K562 (cell line): ENCODE data around the gene ADIG. TPM values are rescaled to one million over a fixed set of nuclear protein-coding genes. Genes with fewer than 3 reads are reported as not detected.

ENCODE experiments used
- ARID2 ChIP-seq: fragments of 450-650 bp; IDR thresholded peaks from 2 replicates; pipeline ENCODE4 v1.6.1; 2017; ENCODE audit warnings: antibody characterized with exemption, mild to moderate bottlenecking
- CREB3 ChIP-seq: fragments of 450-650 bp; conservative IDR thresholded peaks from 2 replicates; pipeline ENCODE4 v1.6.1; 2016; ENCODE audit warnings: missing genetic modification characterization, low read depth, mild to moderate bottlenecking, missing compliant biosample characterization, moderate library complexity
- CREB5 ChIP-seq: fragments of 250-450 bp; sonication (Bioruptor Pico); IDR thresholded peaks from 2 replicates; pipeline ENCODE4 v1.5.0; 2020; ENCODE audit warnings: mild to moderate bottlenecking
- DLX4 ChIP-seq: fragments of 250-450 bp; sonication (Bioruptor Pico); IDR thresholded peaks from 2 replicates; pipeline ENCODE4 v1.6.1; 2021; ENCODE audit warnings: mild to moderate bottlenecking
- EP300 ChIP-seq: IDR thresholded peaks from 2 replicates; pipeline ENCODE4 v1.6.1; 2012; ENCODE audit warnings: low read length, improper control_type of control experiment
- ETS1 ChIP-seq: conservative IDR thresholded peaks from 2 replicates; pipeline ENCODE4 v1.6.1; 2011; ENCODE audit warnings: low read depth, mild to moderate bottlenecking, low read length; ENCODE audit not compliant: control insufficient read depth
- THRB ChIP-seq: fragments of 450-650 bp; formaldehyde crosslinking; conservative IDR thresholded peaks from 2 replicates; pipeline ENCODE4 v1.4.0; 2022; ENCODE audit warnings: mild to moderate bottlenecking, missing genetic modification characterization
- polyA plus RNA-seq, 8 experiments: library from polyadenylated mRNA; depleted of rRNA in 4 of 8; stranded (reverse) in 5 of 8; unstranded in 3 of 8; fragments of >200 nt; fragmentation: Nextera tagmentation in 2 of 8; fragmentation: Illumina TruSeq in 1 of 8; extraction: Ambion mirVana in 2 of 8; extraction: Trizol in 1 of 8; gene quantifications; 2 replicates each; pipeline versions ENCODE4 v1.2.1 to v1.2.3, GENCODE V29; 2011 to 2014; ENCODE audit warnings: inconsistent platforms in 1 of 8, missing spikeins in 1 of 8
- total RNA-seq, 7 experiments: library from RNA; depleted of rRNA in 6 of 7; stranded (reverse); fragments of >200 nt in 6 of 7; fragmentation: Illumina TruSeq in 2 of 7; extraction: Trizol in 2 of 7; gene quantifications; 2 replicates each; pipeline versions ENCODE4 v1.2.1 to v1.2.3, GENCODE V29; 2011 to 2021; ENCODE audit warnings: low replicate concordance in 1 of 7

ADIG gene
- total and polyA plus RNA-seq, 9 of the 15 experiments (the other 6 are each of a cell fraction or from before 2014, with no cell fraction given): not detected

GRCh38 chr20:38617011-38617829 lies 36.2 kb downstream of the ADIG start (continued):
- TF ChIP-seq THRB (CRISPR knock-in tag) (no peak), EP300 (no peak), CREB3 (tag) (no peak), DLX4 (no peak), ETS1 (no peak), CREB5 (CRISPR knock-in tag) (no peak), ARID2 (no peak)
